Lower leg skin (tissue), 4 donors: Measurements from ENCODE around the gene WDR70. TPM values are rescaled to one million over a fixed set of nuclear protein-coding genes. Genes with fewer than 3 reads are reported as not detected.

Experiments
- DNase-seq, 2 donors: peaks; one replicate each; pipeline ENCODE4 v3.0.0-alpha.2; 2019; ENCODE audit warnings: low spot score in 2 of 2
- H3K4me3 ChIP-seq: fragments of 200-600 bp; sonication (generic); 2 replicates; pipeline ENCODE4 v1.5.1; 2017; ENCODE audit warnings: mild to moderate bottlenecking, low read depth; ENCODE audit not compliant: poor library complexity, severe bottlenecking
- POLR2A ChIP-seq, 2 donors: fragments of 450-650 bp; IDR thresholded peaks; one replicate each; pipeline ENCODE4 v1.6.1; 2016 to 2017; ENCODE audit warnings: antibody characterized with exemption in 2 of 2, mild to moderate bottlenecking in 1 of 2, moderate library complexity in 1 of 2
- WGBS, 2 donors: methylation state at CpG; one replicate each; pipeline ENCODE4 v1.1.5; 2018; 5-methylcytosine and 5-hydroxymethylcytosine counted together
- intact Hi-C: fragments of 100-400 bp; cut with DNase I; formaldehyde crosslinking; loops from one replicate; pipeline ENCODE4 v1.15.0; 2023; ENCODE audit warnings: low total_unique reads
- total RNA-seq, 4 donors: library from RNA; depleted of rRNA; stranded (reverse); fragments of >200 nt; gene quantifications; one replicate each; pipeline ENCODE4 v1.1.0, GENCODE V29; 2016
- TF ChIP-seq, protein P1 (sequence below), 3 donors: fragments of 450-650 bp; IDR thresholded peaks; one replicate each; pipeline ENCODE4 v1.5.1; 2016; ENCODE audit warnings: antibody characterized with exemption in 3 of 3, mild to moderate bottlenecking in 3 of 3, moderate library complexity in 2 of 3

WDR70 gene
- total RNA-seq, 4 donors from 2014 or later: 19.1 to 25.5 (median 23.7) TPM

DNA sequence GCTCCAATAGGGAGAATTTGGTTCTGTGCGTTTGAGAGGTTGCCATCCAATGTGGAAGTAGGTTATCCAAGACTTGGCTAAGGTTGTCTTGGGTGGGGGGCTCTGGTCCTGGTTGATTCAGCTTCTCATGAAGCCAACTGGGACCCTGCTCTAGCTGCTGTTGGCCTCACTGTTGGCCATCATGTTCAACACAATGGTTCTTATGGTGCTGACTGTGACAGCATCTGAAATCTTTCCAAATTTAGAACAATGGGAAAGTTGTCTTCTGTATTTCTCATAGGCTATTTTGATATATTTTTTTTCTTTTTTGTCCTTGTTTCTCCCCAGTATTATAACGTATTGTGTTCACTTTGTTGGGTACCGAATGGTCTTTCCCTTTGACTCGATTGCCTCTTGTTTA is 388.8 kb downstream of the WDR70 start:
- WGBS, 2 donors: 81 to 84% methylated on average over 4 of the region's 4 CpGs
- intact Hi-C loops: no loop called here
- H3K4me3 ChIP-seq: no peak overlapping the region
- no peak for TF ChIP-seq POLR2A (IDR thresholded peaks at IDR 0.05)
- TF ChIP-seq, protein P1, sequence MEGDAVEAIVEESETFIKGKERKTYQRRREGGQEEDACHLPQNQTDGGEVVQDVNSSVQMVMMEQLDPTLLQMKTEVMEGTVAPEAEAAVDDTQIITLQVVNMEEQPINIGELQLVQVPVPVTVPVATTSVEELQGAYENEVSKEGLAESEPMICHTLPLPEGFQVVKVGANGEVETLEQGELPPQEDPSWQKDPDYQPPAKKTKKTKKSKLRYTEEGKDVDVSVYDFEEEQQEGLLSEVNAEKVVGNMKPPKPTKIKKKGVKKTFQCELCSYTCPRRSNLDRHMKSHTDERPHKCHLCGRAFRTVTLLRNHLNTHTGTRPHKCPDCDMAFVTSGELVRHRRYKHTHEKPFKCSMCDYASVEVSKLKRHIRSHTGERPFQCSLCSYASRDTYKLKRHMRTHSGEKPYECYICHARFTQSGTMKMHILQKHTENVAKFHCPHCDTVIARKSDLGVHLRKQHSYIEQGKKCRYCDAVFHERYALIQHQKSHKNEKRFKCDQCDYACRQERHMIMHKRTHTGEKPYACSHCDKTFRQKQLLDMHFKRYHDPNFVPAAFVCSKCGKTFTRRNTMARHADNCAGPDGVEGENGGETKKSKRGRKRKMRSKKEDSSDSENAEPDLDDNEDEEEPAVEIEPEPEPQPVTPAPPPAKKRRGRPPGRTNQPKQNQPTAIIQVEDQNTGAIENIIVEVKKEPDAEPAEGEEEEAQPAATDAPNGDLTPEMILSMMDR (IDR thresholded peaks at IDR 0.05): no peak
- DNase-seq: no peak

DNA sequence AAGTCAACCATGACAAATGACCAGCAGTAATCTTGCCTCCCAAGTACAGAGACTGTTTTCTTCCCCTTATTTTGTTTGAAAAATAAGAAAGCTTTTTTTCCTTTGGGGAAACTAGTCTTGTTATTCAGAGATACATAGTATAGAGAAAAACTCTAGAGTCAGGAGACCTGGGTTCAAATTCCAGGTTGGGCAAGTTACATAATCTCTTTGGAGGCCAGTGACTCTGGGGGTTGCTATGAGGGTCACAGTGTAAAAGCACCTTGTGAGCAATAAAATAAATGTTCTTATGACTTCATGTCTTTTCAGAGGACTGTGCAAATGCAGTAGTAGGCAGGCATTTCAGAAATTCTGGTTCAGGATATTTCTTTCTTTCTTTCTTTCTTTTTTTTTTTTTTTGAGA is 389.3 kb downstream of the WDR70 start:
- TF ChIP-seq, protein P1 (IDR thresholded peaks at IDR 0.05): no peak
- TF ChIP-seq POLR2A (IDR thresholded peaks at IDR 0.05): no peak
- DNase-seq: no peak
- no peak overlapping the region for H3K4me3 ChIP-seq
- intact Hi-C loops: no loop called here

- H3K4me3 ChIP-seq: no peak overlapping the region
- DNase-seq: no peak
- WGBS, 2 donors: 73 to 79% methylated on average over 4 of the region's 4 CpGs
- intact Hi-C loops: no loop called here
- no peak for TF ChIP-seq POLR2A (IDR thresholded peaks at IDR 0.05)
- TF ChIP-seq, protein P1 (IDR thresholded peaks at IDR 0.05): no peak
Observed at GRCh38 chr5:37769108-37769507, 390.0 kb downstream of the WDR70 start.

DNA sequence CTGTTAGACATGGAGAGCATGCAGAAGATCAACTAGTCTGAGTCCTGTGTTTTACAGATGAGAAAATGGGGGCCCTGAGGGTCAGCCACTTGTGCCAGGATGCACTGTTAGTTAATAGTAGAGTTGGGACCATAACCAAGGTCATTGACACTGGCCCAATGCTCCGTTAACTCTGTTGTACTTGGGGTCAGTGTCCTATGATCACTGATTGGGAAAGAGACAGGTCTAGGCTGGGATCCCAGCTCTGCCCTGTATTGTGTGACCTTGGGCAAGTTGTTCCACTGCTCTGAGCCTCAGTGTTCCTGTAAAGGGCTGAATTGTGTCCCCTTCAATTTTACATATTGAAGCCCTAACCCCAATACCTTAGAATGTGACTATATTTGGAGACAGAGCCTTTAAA is 390.7 kb downstream of the WDR70 start:
- no peak for DNase-seq
- 93 to 100% methylated on average over 1 of the region's 1 CpG for WGBS, 2 donors
- intact Hi-C loops: no loop called here
- TF ChIP-seq, protein P1 (IDR thresholded peaks at IDR 0.05): no peak
- no peak for TF ChIP-seq POLR2A (IDR thresholded peaks at IDR 0.05)
- no peak overlapping the region for H3K4me3 ChIP-seq

GRCh38 chr5:37770786-37771185 is 391.7 kb downstream of the WDR70 start:
- H3K4me3 ChIP-seq: no peak overlapping the region
- intact Hi-C loops: no loop called here
- DNase-seq: no peak
- TF ChIP-seq, protein P1 (IDR thresholded peaks at IDR 0.05): no peak
- TF ChIP-seq POLR2A (IDR thresholded peaks at IDR 0.05): no peak
- WGBS, 2 donors: 65 to 70% methylated on average over 1 of the region's 1 CpG

GRCh38 chr5:37771203-37771611 is 392.1 kb downstream of the WDR70 start:
- H3K4me3 ChIP-seq: no peak overlapping the region
- intact Hi-C loops: no loop called here
- WGBS, 2 donors: 79 to 83% methylated on average over 3 of the region's 3 CpGs
- TF ChIP-seq, protein P1 (IDR thresholded peaks at IDR 0.05): no peak
- no peak for TF ChIP-seq POLR2A (IDR thresholded peaks at IDR 0.05)
- no peak for DNase-seq
